Hepatocyte (in vitro differentiated cells): ENCODE data around the gene TMEM167A.

Experiments used
- EZH2 ChIP-seq: fragments of 200-600 bp; sonication (generic); IDR thresholded peaks from 2 replicates; pipeline ENCODE4 v1.6.1; 2016; ENCODE audit warnings: antibody characterized with exemption, mild to moderate bottlenecking, borderline replicate concordance
- EZH2phosphoT487 ChIP-seq: fragments of 200-600 bp; sonication (generic); IDR thresholded peaks from one replicate; pipeline ENCODE4 v1.6.1; 2018; ENCODE audit warnings: antibody characterized with exemption, mild to moderate bottlenecking, low read depth, moderate library complexity; ENCODE audit not compliant: unreplicated experiment, severe bottlenecking
- TF ChIP-seq, protein P1 (sequence below): fragments of 200-600 bp; sonication (generic); IDR thresholded peaks from 2 replicates; pipeline ENCODE4 v1.5.1; 2016; ENCODE audit warnings: antibody characterized with exemption, mild to moderate bottlenecking; ENCODE audit not compliant: poor library complexity

- TF ChIP-seq, protein P1, sequence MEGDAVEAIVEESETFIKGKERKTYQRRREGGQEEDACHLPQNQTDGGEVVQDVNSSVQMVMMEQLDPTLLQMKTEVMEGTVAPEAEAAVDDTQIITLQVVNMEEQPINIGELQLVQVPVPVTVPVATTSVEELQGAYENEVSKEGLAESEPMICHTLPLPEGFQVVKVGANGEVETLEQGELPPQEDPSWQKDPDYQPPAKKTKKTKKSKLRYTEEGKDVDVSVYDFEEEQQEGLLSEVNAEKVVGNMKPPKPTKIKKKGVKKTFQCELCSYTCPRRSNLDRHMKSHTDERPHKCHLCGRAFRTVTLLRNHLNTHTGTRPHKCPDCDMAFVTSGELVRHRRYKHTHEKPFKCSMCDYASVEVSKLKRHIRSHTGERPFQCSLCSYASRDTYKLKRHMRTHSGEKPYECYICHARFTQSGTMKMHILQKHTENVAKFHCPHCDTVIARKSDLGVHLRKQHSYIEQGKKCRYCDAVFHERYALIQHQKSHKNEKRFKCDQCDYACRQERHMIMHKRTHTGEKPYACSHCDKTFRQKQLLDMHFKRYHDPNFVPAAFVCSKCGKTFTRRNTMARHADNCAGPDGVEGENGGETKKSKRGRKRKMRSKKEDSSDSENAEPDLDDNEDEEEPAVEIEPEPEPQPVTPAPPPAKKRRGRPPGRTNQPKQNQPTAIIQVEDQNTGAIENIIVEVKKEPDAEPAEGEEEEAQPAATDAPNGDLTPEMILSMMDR, result no peak
- TF ChIP-seq EZH2phosphoT487 (no peak), EZH2 (no peak)
These were observed 26.4 kb downstream of the TMEM167A start for GRCh38 chr5:83050723-83051340.
